GM18873 (cell line): ENCODE results near the gene HDAC11.
"Not testable (repeated sequence)": the region's sequence is repeated elsewhere in the genome, so short reads cannot be mapped to it uniquely, and the experiment has no call there.

Experiments
- ATAC-seq: cut with Tn5 transposase; IDR thresholded peaks from one replicate; pipeline ENCODE4 v1.9.1; 2021; ENCODE audit warnings: mild to moderate bottlenecking, moderate library complexity, moderate number of reproducible peaks; ENCODE audit not compliant: unreplicated experiment, low FRiP score

Gene HDAC11, protein sequence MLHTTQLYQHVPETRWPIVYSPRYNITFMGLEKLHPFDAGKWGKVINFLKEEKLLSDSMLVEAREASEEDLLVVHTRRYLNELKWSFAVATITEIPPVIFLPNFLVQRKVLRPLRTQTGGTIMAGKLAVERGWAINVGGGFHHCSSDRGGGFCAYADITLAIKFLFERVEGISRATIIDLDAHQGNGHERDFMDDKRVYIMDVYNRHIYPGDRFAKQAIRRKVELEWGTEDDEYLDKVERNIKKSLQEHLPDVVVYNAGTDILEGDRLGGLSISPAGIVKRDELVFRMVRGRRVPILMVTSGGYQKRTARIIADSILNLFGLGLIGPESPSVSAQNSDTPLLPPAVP

DNA sequence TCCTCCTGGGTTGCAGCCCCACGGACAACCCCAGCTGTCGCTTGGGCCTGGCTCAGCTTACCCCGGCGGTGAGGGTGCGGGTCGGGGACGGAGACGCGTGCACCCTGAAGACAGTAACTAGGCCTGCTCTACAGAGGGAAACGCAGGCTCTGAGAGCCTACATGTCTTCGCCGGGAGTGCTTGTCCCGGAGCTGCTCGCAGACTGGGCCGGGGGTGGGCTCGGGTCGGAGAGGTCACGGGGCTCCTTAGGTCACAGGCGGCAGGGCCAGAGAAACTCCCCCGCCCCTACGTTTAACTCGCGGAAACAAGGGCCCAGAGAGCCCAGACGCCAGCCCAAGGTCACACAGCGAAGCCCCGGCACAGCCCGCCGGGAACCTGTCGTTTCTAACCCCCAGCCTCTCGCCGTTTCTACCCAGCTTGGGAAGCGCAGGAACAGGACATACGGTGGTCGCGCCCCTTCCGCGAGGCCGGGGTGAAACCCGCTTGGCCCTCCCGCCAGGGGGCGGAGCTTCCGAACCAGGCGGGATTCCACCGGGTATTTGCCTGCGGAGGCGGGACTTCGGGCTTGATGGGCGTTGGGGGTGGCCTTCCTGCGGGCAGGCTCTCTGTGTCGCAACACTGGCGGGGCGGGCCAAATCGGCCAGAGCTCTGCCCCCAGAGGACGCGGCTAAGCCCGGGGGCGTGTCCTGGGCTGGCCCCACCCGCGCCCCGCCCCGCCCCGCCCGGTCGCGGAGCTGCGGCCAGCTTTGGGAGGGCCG is at the start of gene HDAC11:
HDAC11 (plus strand) TSS at position 725 of the 758 bp plus-strand sequence. CDS start 42 bp downstream, outside the sequence.
- ATAC-seq, result peak; percentile 93

DNA sequence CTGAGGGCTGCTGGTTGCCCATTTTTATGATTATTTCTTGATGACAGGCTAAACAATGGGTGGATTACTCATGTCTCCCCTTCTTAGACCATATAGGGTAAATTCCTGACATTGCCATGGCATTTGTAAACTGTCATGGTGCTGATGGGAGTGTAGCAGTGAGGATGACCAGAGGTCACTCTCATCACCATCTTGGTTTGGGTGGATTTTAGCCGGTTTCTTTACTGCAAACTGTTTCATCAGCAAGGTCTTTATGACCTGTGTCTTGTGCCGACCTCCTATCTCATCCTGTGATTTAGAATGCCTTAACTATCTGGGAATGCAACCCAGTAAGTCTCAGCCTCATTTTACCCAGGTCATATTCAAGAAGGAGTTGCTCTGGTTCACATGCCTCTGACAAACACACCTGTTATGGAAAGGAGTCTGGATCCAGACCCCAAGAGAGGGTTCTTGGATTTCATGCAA is 49.7 kb upstream of the HDAC11 start:
- ATAC-seq, result not testable (repeated sequence)

DNA sequence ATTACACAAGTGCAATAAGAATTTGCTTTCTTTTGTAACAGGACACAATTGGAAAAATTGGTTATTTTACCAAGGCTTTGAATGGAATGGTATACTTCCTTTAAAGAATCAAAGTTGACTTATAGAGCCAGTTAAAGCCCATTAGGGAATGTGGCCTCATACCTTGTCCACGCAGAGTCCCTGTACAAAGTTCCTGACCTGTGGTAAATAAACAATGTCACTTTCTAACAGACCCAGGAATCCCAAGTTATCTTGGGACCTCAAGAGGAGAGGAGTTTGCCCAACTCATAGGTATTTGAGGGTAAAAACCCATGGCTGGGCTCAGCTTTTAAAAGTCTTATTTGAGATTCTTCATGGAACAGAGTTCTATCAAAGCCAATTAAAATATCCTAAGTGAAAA is 48.0 kb upstream of the HDAC11 start:
- ATAC-seq, result no peak

DNA sequence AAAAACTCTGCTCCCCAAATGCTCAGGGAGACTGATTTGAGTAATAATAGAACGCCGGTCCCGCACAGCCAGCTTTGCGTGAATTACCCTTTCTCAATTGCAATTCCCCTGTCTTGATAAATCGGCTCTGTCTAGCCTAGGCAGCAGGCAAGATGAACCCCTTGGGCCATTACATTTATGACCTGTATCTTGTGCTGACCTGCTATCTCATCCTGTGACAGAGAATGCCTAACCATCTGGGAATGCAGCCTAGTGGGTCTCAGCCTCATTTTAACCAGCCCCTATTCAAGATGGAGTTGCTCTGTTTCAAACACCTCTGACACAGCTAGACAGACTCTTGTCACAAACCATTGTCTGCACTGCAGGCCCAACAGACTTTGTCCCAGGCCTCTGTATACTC is 46.2 kb upstream of the HDAC11 start:
- no peak for ATAC-seq

DNA sequence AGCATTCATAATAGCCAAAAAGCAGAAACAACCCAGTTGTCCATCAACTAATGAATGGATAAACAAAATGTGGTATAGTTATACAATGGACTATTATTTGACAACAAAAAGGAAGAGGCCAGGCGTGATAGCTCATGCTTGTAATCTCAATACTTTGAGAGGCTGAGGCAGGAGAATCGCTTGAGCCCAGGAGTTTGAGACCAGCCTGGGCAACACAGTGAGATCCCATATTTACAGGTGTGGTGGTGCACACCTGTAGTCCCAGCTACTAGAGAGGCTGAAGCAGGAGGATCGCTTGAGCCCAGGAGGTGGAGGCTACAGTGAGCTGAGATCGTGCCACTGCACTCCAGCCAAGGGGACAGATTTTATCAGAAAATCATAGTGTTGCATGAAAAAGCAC is 43.9 kb upstream of the HDAC11 start:
- ATAC-seq, result not testable (repeated sequence)

DNA sequence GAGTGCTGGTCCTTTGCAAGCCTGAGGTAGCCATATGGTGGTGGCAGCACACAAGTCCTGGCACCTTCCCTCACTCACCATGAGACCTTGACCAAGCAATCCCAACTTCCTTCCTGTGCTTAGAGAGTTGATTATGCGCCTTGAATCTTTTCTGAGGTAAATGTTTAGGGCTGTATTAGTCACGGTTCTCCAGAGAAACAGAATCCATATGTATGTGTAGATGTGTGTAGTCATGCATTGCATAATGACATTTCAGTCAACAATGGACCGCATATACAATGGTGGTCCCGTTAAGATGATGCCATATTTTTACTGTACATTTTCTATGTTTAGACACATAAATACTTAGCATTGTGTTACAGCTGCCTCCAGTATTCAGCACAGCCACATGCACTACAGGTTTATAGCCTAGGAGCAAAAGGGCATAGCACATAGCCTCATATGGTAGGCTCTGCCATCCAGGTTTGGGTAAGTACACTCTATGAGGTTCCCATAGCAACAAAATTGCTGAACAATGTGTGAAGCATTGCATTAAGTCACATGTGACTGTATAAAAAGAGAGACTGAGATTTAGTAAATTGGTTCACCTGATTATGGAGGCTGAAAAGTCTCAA is 39.8 kb upstream of the HDAC11 start:
- no peak for ATAC-seq

DNA sequence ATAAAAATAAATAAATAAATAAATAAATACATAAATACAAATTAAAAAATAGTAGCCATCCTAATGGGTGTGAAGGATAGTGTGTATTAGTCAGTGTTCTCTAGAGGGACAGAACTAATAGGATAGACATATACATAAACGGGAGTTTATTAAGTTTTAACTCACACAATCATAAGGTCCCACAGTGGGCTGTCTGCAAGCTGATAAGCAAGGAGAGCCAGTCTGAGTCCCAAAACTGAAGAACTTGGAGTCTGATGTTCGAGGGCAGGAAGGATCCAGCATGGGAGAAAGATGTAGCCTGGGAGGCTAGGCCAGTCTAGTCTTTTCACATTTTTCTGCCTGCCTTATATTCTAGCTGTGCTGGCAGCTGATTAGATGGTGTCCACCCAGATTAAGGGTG is 37.2 kb upstream of the HDAC11 start:
- not testable (repeated sequence) for ATAC-seq

DNA sequence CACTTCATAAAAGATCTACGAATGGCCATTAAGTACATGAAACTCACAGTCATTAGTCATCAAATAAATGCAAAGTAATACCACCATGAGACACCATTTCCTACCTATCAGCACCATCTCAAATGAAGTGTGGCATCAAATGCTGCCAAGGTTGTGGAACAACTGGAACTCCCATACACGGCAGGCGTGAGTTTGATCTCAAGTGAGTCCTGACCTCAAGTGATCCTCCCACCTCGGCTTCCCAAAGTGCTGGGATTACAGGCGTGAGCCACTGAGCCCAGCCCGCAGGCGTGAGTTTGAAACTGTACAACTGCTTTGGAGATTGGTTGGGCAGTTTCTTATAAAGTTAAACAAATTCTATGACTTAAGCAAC is 28.8 kb upstream of the HDAC11 start:
- ATAC-seq, result peak; percentile 4

DNA sequence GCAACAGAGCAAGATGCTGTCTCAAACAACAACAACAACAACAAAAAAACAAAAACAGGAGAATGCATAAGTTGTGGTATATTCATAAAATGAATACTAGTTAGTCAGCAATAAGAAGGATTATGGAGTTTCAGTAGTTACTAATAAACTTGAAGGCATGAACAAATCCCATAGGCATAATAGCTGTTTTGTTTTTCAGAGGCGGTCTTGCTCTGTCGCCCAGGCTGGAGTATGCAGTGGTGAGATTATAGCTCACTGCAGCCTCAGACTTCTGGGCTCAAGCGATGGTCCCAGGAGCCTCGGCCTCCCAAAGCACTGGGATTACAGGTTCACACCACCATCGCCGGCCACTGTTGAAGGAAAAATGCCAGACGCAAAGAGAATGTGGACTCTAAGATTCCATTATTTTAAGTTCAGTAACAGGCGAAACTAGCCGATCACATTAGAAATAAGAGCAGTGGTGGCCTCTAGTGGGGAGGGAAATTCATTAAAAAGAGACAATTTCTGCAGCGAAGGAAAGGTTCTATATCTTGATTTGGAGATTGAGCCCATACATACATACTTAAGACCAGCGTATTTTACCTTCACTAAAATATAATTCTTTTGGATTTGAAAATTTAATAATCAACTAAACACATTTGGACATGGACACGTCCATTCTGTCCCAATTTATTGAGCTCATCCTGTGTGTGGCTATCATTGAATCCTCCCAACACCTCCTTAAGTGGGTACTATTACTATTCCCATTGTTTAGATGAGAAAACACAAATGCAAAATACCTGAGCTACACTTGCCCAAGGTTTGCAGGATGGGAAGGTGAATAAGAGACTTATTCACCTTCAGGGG is 27.4 kb upstream of the HDAC11 start:
- no peak for ATAC-seq

DNA sequence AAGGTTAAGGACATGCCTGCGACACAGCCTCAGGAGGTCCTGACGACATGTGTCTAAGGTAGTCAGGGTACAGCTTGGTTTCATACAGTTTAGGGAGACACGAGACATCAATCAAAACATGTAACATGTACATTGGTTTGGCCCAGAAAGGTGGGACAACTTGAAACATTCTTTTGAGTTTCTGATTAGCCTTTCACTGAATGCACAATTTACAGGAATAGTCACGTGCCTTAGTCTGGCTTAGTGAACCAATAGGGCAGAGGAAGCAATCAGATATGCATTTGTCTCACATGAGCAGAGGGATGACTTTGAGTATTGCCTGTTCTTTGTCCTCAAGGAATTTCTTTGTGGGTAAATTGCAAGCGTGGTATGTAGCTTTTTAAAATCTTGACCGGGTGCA is 24.5 kb upstream of the HDAC11 start:
- ATAC-seq, result no peak

DNA sequence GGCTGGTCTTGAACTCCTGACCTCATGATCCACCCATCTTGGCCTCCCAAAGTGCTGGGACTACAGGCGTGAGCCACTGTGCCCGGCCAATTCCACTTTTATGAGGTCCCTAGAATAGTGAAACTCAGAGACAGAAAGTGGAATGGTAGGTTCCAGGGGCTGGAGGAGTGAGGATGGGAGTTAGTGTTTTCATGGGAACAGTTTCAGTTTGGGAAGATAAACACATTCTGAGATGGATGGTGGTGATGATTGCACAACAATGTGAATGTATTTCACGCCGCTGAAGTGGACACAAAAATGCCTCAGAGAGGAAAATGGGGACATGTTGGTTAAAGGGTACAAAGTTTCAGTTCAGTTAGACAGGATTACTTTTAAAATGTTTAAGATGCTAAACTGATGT is 22.5 kb upstream of the HDAC11 start:
- no peak for ATAC-seq

DNA sequence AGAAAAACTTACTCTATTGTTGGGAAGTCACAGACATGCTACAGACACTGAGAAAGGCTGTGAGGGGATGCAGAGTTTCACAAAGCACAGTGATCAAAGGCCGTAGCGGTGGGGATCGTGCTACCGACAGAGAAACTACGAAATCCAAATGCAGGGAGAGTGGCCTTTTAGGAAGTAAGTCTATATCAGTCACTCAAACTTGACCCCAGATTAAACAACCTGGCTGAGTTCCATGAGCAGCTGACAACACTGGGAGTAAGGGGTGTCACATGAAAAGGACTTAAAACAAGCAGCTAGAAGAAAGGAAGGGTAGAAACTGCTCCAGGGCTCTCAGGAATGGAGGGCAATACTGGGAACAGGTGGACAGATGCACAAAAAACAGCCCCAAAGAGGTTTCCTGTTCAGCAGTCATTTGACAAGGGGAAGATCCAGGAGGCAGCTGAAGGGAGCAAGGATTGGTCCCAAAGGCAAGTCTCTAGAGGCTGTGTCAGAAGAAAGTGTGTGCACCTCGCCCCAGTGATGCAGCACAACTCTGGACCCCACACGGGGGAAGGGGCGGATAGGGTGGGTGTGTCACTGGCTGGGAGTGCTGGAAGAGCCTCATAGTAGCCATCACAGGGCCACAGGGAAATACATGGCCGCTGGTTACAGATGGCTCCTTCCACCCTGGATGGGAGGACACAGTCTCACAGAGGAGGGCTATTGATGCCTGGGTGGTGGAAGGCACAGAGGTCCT is 20.3 kb upstream of the HDAC11 start:
- ATAC-seq, result no peak

DNA sequence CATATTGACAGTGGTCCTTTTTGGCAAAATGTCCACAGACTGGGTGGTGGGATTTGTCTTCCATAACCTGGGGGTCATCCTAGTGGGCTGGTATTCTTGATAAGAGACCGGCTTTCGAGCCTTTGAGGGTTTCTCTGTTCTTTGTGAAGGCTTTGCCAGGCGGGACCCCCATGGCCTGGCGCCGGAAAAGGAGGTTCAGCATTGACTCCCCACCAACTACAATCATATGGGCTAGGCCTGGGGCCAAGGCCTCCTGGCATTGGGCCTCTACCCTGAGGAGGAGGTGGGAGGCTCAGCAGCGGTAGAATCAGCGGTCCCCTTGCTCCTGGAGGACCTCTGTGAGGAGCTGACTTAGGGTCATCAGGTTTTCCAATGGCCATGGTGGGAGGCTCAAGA is 19.8 kb upstream of the HDAC11 start:
- no peak for ATAC-seq

DNA sequence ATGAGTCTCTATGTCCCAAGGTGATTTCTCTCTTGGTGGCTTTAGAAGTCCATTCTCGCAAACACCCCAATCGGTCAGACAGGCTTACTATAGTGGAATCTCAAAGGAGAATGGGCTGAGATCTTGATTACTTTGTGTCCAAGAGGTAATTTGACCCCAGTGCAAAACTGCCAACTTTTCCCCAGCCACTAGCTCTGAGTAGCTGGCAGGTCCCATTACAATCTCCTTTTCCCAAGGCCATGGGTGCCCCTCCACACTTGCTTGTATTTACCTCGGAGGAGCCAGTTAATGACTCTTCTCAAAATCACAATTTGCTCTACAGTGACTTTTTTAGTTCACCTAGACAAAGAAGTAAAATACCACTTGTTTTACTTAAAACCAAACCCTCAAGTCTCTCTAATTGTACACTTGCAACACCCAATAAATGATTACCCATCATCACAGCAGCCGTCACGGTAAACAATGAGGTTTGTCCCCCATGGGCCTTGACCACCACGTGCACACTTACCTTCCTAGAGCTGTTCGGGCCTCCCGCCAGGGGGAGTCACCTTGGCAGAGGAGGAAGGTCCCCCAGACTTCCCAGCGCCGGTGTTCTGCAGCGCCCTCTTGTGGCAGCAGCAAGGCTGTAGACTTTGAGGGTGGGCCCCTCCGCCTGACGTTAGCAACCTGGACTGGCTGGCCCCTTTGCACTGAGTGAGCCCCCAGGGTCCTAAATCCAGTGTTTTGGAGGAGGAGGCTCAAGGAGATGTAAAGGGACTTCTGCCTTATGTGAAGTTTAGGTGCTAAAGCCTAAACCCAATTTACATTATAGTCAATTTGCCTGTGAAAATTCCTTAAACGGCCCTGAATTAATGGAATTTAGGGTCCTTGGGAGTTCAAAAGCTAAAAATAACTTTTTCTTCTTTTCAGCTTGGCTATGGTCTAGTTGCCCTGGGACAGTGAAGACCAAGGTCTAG is 18.7 kb upstream of the HDAC11 start:
- no peak for ATAC-seq

DNA sequence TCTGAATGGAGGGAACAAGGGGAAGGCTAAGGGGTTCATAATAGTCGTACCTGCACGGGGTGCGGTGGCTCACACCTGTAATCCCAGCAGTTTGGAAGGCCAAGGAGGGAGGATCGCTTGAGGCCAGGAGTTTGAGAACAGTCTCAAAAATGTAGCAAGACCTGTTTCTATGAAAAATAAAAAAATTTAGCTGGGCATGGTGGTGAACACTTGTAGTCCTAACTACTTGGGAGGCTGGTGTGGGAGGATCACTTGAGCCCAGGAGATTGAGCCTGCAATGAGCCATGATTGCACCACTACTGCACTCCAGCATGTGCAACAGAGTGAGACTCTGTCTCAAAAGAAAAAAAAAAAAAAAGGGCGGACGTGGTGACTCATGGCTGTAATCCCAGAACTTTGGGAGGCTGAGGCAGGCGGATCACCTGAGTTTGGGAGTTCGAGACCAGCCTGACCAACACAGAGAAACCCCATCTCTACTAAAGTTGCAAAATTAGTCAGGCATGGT is 17.9 kb upstream of the HDAC11 start:
- ATAC-seq, result no peak

DNA sequence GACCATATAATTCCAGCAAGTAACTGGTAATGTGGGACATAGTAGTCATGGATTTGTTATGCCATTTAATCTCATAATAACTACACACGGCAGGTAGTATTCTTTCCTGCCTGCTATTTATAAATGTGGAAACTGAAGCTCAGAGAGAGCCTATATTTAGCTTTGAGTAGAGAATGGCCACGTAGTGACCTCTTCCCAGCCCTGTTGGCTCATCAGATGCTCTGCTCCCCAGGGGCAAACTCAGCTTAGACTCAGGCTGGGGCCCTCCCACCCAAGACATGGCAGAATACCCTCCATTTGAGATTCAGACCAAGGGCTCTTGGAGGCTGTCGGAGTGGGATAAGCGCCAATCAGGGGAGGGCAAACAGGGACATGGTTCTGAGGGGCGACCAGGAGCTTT is 17.3 kb upstream of the HDAC11 start:
- ATAC-seq, result no peak

DNA sequence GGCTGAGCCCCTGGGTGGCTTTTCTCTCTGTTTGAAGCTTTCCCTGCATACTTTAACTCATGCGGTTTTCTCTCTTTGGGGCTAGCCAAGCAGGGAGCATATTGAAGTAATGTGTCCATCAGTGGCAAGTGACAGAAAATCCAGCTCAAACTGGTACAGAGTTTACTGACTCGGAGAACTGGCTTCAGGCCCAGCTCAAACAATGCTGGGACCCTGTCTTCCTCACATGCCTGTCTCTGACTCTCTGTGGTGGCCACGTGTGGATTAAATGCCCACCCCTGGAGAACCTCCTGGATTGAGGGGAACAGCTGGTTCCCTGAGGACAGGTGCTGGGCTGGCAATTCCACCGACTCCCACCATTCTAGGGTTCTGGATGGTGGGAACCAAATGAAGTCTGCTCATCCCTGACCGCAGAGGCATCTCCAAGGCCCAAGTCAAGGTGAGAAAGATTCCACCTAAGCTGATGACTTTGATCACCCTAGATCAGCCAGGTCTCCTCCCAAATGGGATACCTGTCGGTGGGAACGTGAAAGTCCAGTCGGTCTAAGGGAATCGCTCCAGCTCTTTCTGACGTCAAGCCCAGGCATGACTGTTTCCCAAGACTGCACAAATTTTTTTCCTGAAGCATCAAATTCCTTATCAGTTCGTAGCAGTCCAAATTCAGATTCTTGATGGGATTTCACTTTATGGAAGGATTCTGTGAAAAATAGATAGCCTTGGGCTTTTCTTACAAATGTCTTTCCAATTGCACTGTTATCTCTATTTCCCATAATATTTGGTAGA is 16.3 kb upstream of the HDAC11 start:
- no peak for ATAC-seq
